Inflammatory macrophage treated with lipopolysaccharide for 4 hours (primary cell): Measurements from ENCODE around the gene MYO10.
"Not testable (repeated sequence)": the region's sequence is repeated elsewhere in the genome, so short reads cannot be mapped to it uniquely, and the experiment has no call there.

ENCODE experiments used
- DNase-seq: peaks from one replicate; pipeline ENCODE4 v3.0.0-alpha.2; 2020

Gene MYO10

DNA sequence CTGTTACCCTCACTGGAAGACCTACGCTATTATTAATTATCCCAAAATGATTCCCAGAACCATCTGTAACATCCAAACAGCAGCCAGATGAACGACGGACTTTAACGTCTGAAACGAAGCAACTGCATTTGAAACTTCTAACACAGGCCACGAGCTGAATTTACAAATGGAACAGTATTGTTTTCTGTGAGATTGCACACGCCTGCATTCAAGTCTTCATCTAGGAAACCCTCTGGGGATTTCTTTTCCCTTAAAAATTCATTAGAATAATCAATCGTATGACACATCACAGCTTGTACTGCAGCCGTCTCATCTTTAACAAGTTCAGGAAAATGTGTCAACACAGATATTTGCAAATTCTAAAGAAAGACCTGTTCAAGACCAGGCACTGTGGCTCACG is 80.2 kb downstream of the MYO10 start:
- no peak for DNase-seq

DNA sequence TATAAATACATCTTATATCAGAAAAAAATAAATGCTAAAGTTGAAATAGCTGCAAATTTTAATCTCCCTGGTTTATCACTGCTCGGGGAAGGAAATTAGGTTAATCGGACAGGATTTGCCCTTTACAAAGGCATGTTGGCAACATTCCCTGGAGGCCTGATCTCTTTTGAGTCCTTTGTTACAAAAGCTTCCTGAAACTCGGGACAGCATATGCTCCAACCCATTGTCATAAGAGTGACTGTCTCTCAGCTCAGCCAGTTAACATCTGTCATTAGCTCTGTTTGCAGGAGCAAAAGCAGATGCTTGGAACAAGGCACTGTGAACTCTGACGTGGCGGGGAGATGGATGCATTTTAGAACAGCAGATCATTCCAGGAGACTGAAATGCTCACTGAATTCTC is 80.6 kb downstream of the MYO10 start:
- no peak for DNase-seq

DNA sequence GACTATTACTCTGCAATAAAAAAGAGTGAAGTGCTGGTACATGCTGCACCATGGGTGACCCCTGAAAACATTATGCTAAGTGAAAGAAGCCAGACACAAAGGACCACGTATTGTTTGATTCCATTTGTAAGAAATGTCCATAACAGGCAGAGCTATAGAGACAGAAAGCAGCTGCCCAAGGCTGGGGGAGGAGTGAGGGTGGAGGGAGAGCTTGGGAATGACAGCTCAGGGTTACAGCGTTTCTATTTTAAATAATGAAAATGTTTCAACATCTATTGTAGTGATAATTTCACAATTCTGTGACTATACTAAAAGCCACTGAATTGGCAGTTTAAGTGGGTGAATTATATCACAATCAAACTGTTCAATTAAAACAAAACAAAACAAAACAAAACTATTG is 81.7 kb downstream of the MYO10 start:
- no peak for DNase-seq

DNA sequence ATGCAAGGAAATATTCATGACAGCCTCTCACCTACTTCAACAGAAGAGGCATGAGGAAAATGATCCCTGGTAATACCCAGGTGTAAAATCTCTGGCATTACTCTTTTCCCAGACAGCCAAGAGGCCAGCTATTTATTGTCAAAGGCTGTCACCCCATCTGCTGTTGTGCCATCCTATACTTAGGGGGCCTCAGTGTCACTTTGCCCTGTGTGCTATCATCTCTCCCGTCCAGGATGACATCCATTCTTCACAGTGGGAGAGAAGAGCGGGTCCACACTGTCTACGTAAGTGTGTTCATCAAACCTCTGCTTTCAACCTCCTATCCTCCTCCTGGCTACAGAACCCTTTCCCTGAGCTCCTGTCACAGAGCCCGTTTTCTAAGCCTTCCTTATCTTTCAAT is 82.6 kb downstream of the MYO10 start:
- DNase-seq = no peak

DNA sequence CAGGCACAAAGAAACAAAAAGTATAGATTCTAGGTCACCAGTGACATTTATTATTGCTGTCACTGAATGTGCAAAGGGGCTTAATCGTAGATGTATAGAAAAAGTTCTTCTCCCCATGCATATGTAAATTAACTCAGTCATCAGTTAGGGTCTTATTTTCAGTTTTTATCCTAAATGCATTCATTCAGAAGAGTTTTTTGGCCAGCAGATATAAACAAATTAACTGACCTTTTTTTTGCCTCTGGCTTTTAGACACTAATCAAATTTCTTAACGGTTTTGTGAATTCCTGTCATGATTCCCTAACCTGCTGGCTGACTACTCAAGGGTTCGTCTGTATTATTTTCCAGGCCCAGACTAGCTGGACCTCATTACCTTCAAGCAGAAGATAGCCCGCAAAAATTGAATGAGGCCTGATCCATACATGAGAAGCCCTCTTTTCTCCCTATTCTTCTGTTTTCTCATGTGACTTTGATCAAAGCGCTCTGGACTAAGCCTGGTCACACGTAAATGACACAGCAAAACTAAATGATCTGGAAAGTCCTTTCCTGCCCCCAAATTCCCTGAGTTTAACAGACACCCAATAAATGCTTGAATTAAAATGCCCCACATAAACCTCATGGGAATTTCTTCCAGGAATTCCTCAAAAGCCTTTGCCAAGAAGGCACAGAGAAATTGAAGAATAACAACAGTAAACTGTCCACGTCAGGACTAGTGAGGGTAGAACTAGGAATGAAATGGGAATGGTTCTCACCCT is 83.7 kb downstream of the MYO10 start:
- no peak for DNase-seq

DNA sequence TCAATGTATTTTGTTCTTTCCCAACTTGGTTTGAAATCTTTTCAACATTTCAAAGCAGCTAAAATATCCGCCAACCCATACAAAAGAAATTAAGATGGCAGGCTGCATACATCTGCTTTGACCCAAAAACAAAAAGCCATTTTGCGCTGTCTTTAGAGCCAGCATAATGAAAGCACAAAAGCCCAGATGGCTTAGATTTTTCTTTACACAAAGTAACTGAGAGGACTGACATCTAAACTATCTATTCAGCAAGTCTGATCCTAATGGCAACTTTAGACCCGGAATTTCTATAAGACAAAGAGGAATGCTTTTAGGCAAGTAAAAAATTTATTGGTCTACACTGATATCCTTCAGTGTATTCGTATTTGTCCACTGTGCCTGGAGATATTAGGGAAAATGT is 86.3 kb downstream of the MYO10 start:
- DNase-seq = no peak

DNA sequence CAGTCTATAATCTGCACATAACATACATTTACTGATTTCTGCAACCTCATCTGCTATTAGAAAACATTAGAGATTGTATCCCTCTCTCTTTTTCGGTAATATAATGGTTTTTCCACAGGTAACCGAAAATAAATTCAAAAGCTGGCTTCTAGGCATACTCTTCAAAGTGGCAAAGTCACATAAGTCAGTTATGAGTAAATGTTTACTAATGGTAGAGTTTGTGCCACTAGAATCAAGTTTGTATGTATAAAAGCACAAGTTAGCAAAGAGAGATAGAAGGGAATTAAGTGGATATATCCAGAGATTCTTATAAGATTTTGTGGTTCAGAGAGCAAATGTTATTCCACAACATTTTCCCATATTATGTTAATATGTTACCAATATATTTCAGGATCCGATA is 86.9 kb downstream of the MYO10 start:
- no peak for DNase-seq

DNA sequence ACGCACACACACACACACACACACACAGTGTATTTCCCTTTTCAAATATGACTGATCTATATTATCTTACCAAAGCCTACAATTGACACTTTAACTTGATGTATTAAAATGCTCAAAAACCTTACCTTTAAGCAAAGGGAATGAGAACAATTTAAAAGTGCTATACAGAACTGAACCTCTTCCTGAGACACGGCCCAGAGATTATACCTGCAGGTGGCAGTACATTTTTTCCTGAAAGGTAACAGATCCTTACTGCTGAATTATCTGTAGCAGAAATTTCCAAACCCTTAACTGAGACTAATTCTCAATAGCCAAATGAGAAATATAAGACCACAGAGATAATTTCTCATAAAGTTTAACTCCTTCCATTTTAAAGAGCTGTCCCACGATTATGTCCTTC is 91.1 kb downstream of the MYO10 start:
- no peak for DNase-seq

DNA sequence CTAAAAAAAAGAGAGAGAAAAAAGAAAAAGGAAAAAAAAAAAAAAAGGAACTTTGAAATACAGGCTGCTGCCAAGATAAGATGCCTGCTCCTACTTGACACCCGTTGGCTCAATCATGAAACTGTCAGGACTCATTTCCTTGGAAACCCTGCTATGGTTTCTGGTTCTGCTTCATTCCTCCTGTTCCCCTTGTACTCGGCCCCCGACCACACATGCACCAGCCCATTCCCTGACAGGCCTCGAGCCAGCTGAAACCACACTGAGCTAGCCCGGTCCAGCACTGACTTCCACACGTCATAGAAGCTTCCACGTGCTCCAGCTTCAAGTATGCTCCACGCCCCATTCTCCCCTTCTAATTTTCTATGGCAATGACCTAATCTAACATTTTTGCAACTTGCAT is 93.2 kb downstream of the MYO10 start:
- no peak for DNase-seq

DNA sequence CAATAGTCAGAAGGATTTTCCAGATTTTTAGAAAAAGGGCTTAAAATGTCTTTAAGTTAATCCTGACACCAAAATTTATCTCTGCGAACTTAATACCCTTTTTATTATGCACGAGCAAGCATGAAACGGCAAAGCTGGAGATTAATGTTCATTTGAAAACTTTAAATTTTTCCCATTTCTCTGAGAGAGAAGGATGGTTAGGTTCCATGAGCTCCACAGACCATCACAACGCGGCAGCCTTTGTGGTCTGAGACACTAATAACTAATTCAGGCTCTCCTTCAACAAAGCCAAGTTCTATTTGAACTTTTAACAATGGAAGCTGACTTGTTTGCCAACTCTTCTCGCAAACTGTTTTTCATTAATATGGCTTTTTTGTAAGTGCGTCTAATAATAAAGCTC is 94.7 kb downstream of the MYO10 start:
- DNase-seq = no peak

DNA sequence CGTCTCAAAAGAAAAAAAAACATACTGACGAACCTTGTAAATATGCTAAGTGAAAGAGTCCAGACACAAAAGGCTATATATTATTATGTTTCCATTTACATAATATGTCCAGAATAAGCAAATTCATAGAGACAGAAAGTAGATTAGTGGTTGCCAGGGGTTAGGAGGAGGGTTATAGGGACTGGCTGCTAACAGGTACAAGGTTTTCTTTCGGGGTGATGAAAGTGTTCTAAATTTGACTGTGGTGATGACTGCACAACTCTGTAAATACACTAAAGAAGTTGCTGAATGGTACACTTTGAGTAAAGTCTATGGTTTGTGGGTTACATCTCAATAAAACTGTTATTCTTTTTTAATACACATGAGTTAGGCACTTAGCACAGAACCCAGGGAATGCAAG is 98.8 kb downstream of the MYO10 start:
- no peak for DNase-seq

DNA sequence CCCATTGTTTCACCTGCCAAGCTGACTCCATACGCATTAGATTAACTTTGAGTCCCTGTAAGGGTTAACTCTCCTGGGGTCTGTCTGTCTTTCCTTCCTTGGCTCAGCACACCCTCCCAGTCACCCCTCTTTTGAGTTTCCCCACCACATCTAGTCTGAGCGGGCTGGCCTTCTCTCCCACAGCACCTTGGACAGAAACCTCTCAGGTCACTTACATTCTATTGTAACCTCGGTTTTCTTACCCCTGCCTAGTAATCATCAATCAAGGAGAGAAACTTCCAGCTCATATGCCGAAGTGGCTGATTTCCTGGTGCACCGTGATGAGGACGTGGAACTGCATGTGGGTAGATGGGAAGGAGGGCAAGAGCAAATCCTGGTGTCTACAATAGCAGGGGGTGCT is 102.1 kb downstream of the MYO10 start:
- DNase-seq = no peak

DNA sequence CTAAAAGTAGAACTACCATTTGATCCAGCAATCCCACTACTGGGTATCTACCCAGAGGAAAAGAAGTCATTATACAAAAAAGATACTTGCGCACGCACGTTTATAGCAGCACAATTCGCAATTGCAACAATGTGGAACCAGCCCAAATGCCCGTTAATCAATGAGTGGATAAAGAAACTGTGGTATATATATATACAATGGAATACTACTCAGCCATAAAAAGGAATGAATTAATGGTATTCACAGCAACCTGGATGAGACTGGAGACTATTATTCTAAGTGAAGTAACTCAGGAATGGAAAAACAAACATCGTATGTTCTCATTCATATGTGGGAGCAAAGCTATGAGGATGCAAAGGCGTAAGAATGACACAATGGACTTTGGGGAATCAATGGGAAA is 104.8 kb downstream of the MYO10 start:
- not testable (repeated sequence) for DNase-seq

DNA sequence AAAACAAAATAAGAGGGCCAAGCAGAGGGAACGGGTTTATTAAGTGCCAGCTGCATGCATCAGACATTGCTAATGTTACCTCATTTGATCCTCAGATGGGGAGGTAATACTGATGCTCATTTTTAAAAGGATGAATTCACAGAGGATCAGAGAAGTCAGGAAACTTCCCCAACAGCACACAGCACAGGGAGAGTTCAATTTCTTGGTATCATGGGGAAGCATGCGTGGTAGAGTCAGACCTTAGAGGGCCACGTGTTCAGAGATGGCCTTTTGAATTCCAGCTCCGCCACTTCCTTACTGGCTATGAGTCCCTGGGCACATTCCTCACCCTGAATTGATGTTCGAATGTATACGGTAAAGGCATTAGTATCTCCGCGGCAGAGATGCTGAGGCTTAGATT is 108.3 kb downstream of the MYO10 start:
- DNase-seq = no peak

DNA sequence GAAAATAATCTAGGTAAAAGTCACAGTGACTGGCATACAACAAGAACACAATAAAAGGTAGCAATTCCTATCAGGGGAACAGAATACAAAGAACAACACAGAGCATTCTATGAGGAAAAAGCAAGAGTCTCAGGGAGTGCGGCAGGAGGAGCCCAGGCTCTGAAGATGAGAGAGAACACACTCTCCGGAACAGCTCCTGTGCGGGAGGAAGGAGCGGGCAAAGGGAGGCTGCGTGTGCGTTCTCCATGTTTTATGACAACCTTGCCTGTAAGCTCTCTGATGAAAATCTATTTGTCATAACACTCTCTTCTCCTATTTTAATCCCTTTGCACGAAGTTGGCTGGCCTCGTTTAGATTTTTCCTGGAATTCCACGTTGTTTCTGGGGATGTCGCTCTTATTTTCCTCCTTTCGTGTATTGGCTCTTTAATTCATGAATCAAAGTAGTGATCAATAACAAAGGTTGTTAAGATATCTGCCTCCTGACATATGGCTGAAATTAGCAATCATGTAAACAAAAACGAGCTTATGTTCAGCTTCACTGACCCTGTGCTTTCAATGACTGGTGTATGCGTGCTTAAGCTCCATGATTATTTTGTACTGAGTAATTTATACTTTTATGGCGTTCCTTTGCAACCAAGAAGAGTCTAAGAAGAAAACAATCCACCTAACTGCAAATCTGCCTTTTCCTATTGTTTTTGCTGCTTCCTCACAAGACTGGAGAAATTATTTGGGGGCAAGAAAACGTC is 109.5 kb downstream of the MYO10 start:
- no peak for DNase-seq

DNA sequence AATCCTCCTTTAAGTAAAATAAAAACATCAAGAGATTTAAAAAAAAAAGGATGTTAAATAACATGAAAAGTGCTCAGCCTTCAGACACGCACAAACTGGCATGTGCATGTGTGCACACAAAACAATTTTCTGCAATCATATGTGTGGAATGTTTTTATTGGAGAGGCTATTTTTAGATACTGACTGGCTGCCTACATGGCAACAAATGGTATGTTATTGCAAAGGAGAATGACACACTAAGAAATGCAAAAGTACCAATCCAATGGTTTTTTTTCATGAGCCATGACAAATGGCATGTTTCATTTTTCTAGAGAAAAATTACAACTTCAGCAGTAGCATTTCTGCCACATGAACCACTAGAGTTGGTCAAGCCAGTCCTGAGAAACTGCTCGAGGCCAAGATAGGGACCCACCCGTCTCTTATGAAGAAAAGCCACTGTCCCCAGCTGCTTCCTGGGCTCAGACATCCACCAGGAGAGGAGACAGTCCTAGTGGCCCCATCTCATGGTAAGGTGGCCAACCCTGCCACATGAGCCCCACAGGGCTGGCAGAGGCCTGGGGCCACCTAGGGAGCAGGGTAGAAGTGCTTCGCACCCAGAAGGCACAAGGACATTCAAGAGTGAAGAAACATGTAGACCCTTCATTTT is 116.4 kb downstream of the MYO10 start:
- DNase-seq = no peak

DNA sequence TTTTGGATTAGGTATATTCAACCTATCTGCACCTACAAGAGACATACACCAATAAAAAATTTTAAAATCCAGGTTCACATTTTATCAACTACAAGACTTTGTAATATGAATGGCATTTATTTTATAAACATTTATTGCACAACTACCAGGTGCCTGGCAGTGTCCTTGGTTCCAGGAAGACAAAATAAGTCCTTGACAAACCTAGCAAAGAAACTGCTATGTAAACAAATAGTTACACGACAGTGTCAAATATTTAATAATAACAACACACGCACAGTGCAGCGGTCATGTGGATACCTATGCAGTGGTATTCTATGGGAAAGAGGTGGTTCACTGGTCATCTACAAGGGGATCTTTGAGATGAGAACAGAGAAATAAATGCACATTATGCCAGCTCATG is 120.7 kb downstream of the MYO10 start:
- no peak for DNase-seq

DNA sequence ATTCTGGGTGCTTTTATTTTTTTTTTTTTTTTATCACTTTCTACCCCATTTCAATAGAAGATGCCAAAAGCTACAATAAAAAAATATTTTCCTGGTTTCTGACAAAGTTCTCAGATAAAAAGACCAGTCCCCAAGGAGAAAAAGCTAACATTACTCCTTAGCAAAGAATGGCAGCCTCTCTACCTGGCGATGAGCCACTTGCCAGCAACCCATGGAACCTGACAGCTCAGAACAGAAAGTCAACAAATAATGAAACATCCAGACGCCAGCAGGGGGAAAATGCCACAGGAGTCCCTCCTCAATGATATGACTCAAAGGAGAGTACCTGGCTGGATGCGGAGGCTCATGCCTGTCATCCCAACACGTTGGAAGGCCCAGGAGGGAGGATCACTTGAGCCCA is 123.2 kb downstream of the MYO10 start:
- DNase-seq = no peak

DNA sequence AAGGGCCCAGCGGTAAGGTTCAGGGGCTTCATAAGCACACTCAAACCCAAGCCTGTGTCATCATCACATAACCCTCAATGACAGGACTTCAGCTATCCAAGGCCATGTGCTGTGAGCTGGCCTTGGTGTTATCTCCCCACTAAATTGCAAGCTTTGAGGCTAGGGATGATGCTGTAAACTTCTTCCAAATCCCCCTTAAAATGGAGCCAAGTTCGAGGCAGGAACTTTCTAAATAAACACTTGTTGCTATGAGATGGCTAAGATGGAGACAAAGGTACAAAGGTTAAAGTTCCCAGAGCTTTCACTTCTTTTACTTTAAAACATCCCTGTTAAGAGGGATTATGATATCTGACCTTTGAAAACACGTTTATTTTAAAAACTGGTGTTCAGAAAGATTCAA is 123.6 kb downstream of the MYO10 start:
- DNase-seq = no peak

DNA sequence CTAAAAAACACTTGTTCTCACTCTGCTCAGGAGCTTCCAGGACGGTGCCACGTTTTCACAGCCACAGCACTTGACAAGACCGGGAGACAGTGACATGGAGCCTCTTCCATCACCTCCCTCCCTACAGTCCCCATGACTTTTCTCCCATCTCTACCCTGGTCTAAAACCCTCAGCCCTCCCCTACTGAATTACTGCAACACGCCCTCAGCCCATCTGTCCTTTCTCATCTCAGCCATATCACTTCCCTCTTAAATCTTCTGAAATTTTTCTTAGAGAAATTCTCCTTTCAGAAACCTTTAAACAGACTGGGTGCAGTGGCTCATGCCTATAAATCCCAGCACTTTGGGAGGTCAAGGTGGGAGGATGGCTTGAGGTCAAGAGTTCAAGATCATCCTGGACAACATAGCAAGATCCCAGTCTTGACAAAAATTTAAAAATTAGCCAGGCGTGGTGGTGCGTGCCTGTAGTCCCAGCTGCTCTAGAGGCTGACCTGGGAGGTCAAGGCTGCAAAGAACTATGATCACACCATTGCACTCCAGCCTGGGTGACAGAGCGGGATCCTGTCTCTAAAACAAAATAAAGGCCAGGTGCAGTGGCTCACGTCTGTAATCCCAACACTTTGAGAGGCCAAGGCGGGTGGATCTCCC is 125.8 kb downstream of the MYO10 start:
- no peak for DNase-seq

DNA sequence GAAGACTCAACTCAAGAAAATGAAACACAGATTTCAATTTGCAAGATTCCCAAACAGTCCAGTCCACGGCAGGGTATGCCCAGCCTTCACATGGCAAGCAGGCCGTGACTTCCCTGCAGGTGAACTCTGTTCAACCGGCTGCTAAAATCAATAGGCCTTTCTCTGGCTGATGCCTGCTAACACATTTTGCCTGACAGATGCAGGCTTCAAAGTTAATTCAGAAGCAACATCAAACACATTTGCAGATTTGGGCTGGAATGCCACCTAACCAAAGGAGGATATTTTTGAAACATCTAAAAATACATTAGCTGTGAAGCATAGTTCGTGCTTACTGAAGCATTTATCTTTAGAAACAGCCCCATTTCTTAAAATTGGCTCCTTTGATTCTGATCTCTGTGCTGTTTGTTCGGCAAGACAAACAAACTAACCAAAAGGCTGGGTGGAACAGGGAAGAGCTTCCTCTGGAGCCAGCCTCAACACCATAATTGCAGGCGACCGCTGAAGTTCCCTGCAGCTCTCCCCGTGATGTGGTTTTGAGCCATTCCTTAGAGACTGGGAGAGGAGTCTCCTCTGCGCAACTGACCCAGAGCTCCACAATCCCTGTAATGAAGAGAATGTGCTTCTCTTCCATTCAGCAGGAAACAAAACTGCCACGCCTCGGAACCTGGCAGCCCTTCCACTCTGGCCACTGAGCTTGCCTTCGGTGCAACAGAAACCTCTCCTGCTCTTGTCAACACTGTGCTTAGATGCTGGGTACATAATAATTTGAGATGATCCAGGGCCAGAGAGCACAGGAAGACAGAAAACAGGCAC is 126.5 kb downstream of the MYO10 start:
- no peak for DNase-seq

DNA sequence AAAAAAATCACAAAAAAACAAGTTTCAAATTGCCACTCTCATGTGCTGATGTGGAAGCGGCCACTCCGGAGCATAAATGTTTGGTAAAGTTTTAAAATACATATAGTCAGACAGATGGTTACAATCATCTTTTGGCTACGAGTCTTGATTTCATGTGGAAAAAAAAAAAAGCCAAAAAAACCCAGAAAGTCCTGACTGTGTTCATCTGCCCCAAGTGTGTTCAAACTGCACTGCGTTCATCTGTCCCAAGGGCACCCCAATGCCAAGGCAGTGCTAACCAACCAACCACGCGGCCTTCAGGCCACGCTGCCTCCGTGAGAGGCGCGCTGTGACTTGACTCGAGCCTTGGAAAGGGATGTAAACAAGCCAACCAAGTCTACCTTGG is 127.1 kb downstream of the MYO10 start:
- DNase-seq = no peak

DNA sequence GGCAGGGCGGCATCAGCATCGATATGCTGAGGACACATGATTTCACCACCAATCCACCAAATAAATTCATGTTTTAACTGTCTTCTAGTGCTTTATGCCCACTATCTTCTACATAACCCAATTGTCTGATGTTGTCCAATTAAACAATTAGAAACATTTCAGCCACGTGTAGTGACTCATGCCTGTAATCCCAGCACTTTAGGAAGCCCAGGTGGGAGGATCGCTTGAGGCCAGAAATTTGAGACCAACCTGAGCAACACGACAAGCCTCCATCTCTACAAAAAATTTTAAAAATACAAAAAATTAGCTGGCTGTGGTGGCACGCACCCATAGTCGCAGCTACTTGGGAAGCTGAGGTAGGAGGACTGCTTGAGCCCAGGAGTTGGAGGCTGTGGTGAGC is 128.1 kb downstream of the MYO10 start:
- DNase-seq = no peak
